HepG2 (cell line): Measurements from ENCODE around the gene HERC5. TPM values are rescaled to one million over a fixed set of nuclear protein-coding genes. Genes with fewer than 3 reads are reported as not detected.

Source experiments
- AGO2 ChIP-seq: fragments of 200-400 bp; formaldehyde crosslinking; optimal IDR thresholded peaks from 2 replicates; pipeline ENCODE3; 2017; ENCODE audit warnings: mild to moderate bottlenecking, low read depth, low read length, moderate library complexity
- AKNA ChIP-seq: sonication (generic); formaldehyde crosslinking; IDR thresholded peaks from 2 replicates; pipeline ENCODE4 v1.4.0; 2020; ENCODE audit warnings: missing genetic modification reagents, borderline replicate concordance
- ARID5B ChIP-seq: IDR thresholded peaks from 2 replicates; pipeline ENCODE4 v1.4.0; 2020; ENCODE audit warnings: mild to moderate bottlenecking, missing genetic modification reagents
- FOXO1 ChIP-seq: sonication (generic); formaldehyde crosslinking; IDR thresholded peaks from 2 replicates; pipeline ENCODE4 v1.4.0; 2020; ENCODE audit warnings: missing genetic modification reagents
- HHEX ChIP-seq: IDR thresholded peaks from 2 replicates; pipeline ENCODE4 v1.6.1; 2016; ENCODE audit warnings: control low read depth
- HMG20B ChIP-seq: conservative IDR thresholded peaks from 2 replicates; pipeline ENCODE4 v1.6.1; 2016; ENCODE audit warnings: missing genetic modification reagents, missing compliant biosample characterization
- PAXIP1 ChIP-seq: sonication (generic); formaldehyde crosslinking; conservative IDR thresholded peaks from 2 replicates; pipeline ENCODE4 v1.4.0; 2020; ENCODE audit warnings: mild to moderate bottlenecking, missing genetic modification reagents, moderate library complexity
- SATB2 ChIP-seq: sonication (generic); formaldehyde crosslinking; IDR thresholded peaks from 2 replicates; pipeline ENCODE4 v1.5.0; 2020; ENCODE audit warnings: missing genetic modification reagents
- STAT6 ChIP-seq: sonication (generic); formaldehyde crosslinking; IDR thresholded peaks from 2 replicates; pipeline ENCODE4 v1.4.0; 2020; ENCODE audit warnings: missing genetic modification reagents, mild to moderate bottlenecking, borderline replicate concordance
- THYN1 ChIP-seq: sonication (generic); formaldehyde crosslinking; IDR thresholded peaks from 2 replicates; pipeline ENCODE4 v1.8.1; 2023; ENCODE audit warnings: low read depth, mild to moderate bottlenecking, moderate library complexity, missing genetic modification reagents, borderline replicate concordance
- ZNF598 ChIP-seq: sonication (generic); formaldehyde crosslinking; IDR thresholded peaks from 2 replicates; pipeline ENCODE4 v1.5.1; 2020; ENCODE audit warnings: mild to moderate bottlenecking, missing genetic modification reagents, borderline replicate concordance
- ZNF773 ChIP-seq: sonication (generic); formaldehyde crosslinking; IDR thresholded peaks from 2 replicates; pipeline ENCODE4 v1.4.0; 2020; ENCODE audit warnings: missing genetic modification reagents, borderline replicate concordance
- polyA plus RNA-seq, 8 experiments: library from polyadenylated mRNA; depleted of rRNA in 3 of 8; stranded (reverse) in 7 of 8; unstranded in 1 of 8; fragments of >200 nt; fragmentation: Illumina TruSeq in 4 of 8; extraction: Trizol in 4 of 8; gene quantifications; 2 replicates each; pipeline versions ENCODE4 v1.2.1 to v1.2.3, GENCODE V29; 2011 to 2016; ENCODE audit warnings: low read depth in 4 of 8, missing spikeins in 1 of 8, mixed read lengths in 1 of 8; ENCODE audit not compliant: insufficient read depth in 1 of 8
- total RNA-seq, 5 experiments: library from RNA; depleted of rRNA; stranded (reverse); fragments of >200 nt; fragmentation: Illumina TruSeq; extraction: Trizol; gene quantifications; 2 replicates each; pipeline ENCODE4 v1.2.3, GENCODE V29; 2016; ENCODE audit warnings: low read depth in 1 of 5

The HERC5 gene
- total and polyA plus RNA-seq, 2 of the 13 experiments (the other 11 are each of a cell fraction or from before 2014, with no cell fraction given): 0.13 to 0.33 TPM

- peak; percentile 36; the same call in 1 of the 2 replicates for TF ChIP-seq PAXIP1 (CRISPR knock-in tag)
- TF ChIP-seq HMG20B (CRISPR knock-in tag): peak; percentile 51; the same call in 1 of the 2 replicates
- TF ChIP-seq FOXO1 (CRISPR knock-in tag): peak; percentile 72; the same call in 1 of the 2 replicates
- no peak for TF ChIP-seq ZNF598 (CRISPR knock-in tag)
- peak; percentile 96 for TF ChIP-seq HHEX (CRISPR knock-in tag)
- no peak for TF ChIP-seq THYN1
- no peak for TF ChIP-seq AGO2
- no peak for TF ChIP-seq STAT6 (CRISPR knock-in tag)
- TF ChIP-seq ZNF773 (CRISPR knock-in tag): no peak
- TF ChIP-seq ARID5B: peak; percentile 86
- no peak for TF ChIP-seq AKNA (CRISPR knock-in tag)
- no peak for TF ChIP-seq SATB2
Measured at GRCh38 chr4:88514557-88515511, 57.9 kb downstream of the HERC5 start (continued).
